Suppressor macrophage (primary cell): ENCODE data around the gene AP4S1.
"Not testable (repeated sequence)": the region's sequence is repeated elsewhere in the genome, so short reads cannot be mapped to it uniquely, and the experiment has no call there.

Source experiments
- DNase-seq, 4 experiments: peaks; one replicate each; pipeline ENCODE4 v3.0.0-alpha.2; 2020 to 2022

AP4S1 gene

DNA sequence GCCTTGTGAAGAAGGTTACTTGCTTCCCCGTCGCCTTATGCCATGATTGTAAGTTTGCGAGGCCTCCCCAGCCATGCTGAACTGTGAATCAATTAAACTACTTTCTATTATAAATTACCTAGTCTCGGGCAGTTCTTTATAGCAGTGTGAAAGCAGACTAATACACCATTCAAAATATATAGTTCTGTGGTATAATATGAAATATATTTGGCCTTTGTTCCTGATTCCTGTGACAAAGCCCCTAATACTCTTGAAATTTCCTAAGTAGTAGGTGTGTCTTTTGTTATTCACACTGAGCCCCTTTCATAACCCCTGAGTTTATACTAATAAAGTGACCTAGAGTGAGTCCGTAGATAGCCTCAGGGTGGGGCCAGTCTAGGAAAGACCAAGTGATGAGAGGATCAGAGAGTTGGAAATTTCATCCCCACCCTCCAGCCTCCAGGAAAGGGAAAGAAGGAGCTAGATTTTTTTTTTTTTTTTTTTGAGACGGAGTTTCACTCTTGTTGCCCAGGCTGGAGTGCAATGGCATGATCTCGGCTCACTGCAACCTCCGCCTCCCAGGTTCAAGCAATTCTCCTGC is 20.1 kb downstream of the AP4S1 start:
- DNase-seq = no peak

DNA sequence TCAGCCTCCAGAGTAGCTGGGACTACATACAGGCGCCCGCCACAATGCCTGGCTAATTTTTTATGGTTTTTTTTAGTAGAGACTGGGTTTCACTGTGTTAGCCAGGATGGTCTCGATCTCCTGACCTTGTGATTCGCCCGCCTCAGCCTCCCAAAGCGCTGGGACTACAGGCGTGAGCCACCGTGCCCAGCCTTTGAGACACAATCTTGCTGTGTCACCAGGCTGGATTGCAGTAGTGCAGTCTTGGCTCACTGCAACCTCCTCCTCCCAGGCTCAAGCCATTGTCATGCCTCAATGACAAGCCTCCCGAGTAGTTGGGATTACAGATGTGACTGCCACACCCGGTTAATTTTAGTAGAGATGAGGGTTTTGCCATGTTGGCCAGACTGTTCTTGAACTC is 22.1 kb downstream of the AP4S1 start:
- peak; percentile 32 to 56 (median 44) for DNase-seq

DNA sequence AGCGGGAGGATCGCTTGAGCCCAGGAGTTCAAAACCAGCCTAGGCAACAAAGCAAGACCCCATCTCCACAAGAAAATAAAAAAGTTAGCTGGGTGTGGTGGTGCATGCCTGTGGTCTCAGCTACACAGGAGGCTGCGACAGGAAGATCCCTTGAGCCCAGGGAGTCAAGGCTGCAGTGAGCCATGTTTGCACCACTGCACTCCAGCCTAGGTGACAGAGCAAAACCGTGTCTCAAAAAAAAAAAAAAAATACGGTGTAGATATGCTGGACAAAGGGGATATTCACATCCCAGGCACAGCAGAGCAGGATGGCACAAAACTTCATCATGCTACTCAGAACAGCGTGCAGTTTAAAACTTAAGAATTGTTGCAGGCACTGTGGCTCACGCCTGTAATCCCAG is 25.6 kb downstream of the AP4S1 start:
- DNase-seq = no peak

DNA sequence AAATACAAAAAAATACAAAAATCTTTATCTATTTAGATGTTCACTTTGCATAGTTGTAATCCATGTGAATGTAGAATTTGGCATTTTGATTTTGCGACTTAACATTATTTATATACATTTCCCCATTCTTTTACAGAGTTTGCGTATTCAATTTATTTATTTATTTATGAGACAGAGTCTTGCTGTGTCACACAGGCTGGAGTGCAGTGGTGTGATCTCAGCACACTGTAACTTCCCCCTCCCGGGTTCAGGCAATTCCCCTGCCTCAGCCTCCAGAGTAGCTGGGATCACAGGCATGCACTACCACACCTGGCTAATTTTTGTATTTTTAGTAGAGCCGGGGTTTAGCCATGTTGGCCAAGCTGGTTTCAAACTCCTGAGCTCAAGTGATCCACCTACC is 26.1 kb downstream of the AP4S1 start:
- DNase-seq = peak; percentile 52 to 73 (median 70)

DNA sequence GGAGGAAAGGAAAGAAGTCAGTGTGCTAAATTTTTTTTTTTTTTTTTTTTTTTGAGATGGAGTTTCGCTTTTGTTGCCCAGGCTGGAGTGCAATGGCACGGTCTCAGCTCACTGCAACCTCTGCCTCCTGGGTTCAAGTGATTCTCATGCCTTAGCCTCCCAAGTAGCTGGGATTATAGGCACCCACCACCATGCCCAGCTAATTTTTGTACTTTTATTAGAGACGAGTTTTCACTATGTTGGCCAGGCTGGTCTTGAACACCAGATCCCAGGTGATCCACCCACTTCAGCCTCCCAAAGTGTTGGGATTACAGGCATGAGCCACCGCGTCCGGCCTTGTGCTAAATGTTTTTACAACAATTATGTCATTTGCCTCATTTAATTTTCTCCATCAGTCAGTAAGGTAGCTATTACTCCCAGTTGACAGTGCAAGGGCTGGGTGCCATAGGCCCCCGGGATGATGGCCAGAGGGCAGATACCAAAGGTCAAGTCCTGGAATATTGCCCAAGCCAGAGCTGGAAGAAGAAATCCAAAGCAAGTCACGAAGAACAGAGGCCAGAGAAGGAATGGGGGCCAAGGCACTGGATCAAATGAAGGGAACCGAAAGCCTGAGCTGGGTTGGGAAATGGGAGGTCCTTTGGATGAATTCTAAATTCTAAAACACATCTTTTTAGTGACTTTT is 27.6 kb downstream of the AP4S1 start:
- DNase-seq = not testable (repeated sequence)

DNA sequence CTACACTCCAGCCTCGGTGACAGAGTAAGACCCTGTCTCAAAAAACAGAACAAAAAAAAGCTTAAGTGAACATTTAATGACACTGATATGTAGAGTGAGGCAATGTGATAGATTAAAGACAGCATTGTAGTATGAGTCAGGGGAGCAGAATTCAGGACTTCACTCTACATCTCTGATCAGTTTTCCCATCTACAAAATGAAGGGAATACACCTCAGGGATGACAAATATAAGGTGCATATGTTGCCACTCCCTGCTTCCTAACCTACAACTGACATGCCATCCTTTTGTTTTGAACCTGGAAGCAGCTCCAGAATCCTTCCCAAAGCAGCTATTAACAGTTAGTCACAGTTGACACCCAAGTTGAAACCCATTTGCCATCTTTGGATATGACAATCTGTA is 31.6 kb downstream of the AP4S1 start:
- DNase-seq = no peak

DNA sequence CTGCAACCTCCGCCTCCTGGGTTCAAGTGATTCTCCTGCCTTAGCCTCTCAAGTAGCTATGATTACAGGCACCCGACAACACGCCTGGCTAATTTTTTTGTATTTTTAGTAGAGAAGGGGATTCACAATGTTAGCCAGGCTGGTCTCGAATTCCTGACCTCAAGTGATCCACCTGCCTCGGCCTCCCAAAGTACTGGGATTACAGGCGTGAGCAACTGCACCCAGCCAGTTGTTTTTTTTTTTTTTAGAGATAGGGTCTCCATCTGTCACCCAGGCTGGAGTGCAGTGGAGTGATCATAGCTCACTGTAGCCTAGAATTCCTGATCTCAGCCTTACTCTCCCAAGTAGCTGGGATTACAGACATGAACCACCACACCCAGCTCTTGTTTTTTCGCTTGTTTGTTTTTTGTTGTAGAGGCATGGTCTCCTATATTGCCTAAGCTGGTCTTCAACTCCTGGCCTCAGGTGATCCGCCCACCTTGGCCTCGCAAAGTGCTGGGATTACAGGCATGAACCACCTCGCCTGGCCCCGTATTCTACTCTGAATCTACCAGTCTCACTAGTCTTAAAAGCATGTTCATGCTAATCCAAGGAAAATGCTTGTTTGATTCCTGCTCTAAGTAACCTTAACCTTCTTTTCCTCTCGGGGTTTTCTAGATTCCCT is 32.4 kb downstream of the AP4S1 start:
- no peak for DNase-seq

DNA sequence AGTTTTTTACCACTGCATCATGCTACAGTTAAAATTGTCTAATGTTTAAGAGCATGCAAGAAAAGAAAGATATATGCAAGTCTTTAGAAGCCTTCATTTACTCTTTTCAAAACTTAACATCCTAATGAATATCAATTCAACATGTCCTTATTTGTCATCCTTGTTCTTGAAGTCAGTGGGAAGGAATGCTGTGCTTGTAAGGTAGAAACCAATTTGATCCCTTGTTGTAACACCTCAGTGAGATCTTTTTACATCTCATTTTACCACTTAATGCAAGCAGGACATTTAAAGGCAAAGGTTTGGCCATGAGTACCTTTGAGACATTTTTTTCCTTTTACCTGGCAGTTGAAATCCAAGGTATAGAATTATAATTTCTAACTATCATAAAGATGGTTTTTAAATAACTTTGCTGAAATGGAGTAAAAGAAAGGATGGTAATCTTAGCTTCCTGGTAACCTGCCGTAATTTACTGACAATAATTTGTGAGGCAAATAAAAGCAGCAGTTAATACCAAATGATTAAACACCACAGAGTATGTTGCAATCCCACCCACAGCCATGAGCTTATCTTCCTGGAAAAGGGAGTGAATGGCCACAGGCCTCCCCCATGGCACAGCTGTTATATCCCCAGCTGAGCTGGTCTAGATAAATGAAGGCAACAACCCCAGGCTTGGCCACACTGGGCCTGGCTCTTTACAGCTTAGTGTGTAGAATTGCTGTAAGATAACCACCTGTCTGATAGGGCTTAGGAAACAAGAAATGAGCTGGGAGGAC is 33.9 kb downstream of the AP4S1 start:
- peak; percentile 75 to 84 (median 78) for DNase-seq

DNA sequence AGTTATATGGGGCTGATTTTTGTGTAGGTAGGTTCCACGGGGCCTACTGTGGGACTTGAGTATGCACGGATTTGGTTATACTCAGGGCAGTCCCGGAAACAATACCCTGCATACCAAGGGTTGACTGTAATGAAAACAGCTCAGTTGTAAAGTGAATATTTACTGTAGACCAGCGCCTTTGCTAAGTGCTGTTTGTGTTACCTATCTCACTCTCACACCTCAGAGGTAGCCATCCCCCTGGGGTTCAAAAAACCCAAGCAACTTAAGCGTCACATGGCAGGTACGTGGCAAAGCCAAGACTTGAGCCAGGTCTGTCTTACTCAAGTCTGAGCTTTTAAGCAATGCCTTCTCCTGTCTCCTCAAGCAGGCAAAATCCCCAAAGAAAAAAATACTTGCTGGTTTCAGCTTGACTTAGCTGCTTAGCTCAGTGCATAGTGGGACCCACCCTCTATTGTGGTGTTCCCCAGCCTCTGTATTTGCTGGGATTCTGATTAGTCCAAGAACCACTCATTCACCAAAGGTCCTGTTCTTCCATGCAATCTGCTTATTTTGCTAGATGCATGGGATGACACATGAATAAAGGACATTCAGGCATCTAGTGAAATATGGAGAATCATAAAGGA is 34.9 kb downstream of the AP4S1 start:
- DNase-seq = no peak

DNA sequence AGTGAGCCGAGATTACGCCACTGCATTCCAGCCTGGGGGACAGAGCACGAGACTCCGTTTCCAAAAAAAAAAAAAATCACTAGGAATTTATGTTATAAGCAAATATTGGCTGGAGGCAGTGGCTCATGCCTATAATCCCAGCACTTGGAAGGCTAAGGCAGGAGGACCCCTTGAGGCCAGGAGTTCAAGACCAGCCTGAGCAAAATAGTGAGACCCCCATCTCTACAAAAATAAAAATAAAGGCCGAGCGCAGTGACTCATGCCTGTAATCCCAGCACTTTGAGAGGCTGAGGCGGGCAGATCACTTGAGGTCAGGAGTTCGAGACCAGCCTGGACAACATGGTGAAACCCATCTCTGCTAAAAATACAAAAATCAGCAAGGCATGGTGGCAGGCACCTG is 37.5 kb downstream of the AP4S1 start:
- DNase-seq = not testable (repeated sequence)

DNA sequence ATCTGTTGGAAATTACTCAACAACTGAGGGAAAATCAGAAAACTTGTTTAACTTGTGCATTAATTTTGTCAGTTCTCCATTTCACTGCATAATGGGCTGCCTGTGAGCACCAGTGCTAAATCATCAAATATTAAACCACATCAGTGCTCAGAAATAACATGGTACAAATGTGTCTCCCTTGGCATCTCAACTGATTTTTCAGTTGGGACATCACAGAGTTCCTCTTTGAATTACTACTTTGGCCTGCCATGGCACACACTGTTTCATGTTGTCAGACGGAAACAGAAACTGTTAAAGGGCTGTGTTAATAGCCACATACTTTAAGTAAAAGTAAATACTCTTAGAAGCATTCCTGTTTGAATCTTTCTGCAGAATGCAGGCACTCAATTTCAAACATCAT is 42.8 kb downstream of the AP4S1 start:
- peak; percentile 70 to 92 (median 80) for DNase-seq

DNA sequence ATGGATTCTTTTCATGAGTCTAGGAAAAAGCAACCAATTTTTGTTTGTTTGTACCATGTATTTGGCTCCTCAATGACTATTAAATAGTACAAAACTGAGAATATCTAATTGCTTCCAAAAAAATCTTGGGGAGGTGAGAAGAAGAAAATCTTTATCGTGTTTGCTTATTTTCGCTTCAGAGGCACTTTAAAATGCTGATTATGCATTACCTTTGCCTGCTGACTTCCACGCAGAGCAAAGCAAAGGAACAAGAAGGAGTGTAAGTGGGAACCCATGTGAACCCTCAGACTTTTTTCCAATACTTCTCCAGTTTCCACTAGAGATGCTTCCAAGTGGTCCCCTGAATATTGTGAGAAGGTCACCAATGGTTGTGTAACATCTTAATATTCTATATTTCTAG is 43.9 kb downstream of the AP4S1 start:
- no peak for DNase-seq

DNA sequence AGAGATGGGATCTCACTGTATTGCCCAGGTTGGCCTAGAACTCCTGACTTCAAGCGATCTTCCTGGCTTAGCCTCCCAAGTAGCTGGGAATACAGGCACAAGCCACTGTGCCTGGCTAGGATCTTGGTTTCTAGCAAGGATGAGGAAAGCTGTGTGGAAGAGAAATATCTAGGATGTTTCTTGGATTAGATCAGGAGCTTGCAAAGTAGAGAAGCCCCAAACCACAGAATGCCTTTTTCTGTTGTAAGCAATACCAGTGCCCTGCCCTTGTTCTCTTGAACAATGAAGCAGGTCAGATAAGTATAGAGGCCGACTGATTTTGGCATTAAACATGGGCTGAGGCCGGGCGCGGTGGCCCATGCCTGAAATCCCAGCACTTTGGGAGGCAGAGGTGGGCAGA is 45.0 kb downstream of the AP4S1 start:
- DNase-seq = no peak

DNA sequence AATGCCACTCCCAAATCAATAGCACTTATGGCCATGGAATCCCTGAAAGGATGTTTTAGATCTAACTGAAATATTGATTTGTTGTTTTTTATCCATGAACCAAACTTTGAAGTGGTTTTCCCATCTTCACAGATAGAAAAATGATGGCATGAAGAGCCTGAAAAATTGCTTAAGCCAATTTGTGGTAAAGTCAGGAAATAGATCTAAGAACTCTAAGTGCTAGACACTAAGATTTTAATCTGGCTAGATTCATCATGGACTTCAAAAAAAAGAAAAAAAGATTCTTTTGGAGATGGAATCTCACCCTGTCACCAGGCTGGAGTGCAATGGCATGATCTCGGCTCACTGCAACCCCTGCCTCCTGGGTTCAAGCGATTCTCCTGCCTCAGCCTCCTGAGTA is 45.7 kb downstream of the AP4S1 start:
- no peak for DNase-seq

DNA sequence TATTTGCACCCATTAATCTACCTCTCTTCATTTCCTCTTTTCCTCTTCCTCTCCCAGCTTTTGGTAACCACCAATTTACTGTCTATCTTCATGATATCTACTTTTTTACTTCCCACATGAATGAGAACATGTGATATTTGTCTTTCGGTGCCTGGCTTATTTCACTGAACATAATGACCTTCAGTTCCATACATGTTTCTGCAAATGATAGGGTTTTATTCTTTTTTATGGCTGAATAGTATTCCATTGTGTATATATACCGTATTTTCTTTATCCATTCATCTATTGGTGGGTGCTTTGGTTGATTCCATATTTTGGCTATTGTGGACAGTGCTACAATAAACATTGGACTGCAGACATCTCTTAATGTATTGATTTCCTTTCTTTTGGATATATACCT is 49.7 kb downstream of the AP4S1 start:
- no peak for DNase-seq

DNA sequence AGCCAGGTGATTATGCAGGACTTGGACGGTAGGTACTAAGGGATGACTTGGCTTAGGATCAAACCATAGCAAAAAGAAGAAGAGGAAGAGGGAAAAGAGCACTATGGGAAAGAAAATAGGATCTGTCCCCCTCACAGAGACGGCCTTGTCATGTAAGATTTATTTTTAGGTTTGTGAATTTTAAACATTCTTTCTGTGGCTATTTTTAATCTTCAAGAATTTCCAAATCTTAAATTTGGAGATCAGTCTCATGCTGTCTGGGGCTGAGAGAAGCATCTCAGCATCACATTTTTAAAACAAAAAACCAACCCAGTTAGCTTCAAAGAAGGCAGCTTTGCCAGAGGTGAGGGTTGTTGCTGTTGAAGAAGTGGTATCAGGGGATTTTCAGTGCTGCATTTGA is 53.3 kb downstream of the AP4S1 start:
- DNase-seq = no peak

DNA sequence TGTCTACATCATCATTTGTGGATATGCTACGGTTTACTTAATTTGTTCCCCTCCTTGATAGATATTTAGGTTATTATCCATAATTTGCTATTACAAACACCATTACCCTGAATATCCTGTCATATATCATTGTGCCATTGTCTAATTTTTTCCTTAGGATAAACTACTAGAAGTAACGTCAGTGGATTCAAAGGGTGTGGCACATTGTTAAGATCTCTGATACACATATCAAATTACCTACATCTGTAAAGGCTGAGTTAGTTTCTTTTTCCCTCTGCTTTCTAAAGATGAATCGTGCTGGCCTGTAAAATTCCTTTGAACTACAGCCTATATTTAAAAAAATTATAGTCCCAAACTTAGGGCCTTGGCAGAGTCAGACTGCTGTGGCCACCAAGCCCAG is 54.6 kb downstream of the AP4S1 start:
- DNase-seq = no peak

DNA sequence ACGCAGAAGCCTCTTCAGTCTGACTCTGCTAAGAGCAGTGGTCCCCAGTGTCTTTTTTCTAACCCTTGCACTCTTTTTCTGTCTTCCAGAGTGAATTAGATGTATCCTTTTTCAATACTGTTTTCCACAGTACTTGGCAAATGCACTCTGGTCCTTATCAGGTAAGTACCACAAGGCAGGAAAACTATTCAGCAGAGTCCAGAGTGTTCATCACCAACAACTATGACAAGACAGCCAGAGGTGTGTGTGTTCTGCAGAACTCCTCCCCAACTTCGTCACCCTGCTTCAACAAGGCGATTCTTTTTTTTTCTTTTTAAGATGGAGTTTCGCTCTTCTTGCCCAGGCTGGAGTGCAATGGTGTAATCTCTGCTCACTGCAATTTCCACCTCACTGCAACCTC is 55.0 kb downstream of the AP4S1 start:
- DNase-seq = no peak

DNA sequence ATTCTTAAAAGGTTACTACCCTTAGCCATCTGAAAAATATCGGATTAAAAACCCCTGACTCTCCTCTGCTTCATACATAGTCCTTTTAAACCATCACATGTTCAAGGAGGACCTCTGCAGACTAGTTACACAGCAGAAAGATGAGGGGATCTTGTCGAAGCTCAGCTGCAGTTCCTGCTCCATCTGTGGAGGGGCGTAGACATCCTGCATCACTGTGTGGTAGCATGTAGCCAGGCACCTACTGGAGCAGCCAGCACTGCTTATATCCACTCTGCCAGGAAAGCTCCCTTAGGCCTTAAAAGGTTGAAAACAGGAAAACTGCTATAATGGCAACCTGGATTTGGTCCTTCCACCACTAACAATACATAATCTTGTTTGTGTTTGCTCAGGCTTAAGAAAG is 58.3 kb downstream of the AP4S1 start:
- no peak for DNase-seq

DNA sequence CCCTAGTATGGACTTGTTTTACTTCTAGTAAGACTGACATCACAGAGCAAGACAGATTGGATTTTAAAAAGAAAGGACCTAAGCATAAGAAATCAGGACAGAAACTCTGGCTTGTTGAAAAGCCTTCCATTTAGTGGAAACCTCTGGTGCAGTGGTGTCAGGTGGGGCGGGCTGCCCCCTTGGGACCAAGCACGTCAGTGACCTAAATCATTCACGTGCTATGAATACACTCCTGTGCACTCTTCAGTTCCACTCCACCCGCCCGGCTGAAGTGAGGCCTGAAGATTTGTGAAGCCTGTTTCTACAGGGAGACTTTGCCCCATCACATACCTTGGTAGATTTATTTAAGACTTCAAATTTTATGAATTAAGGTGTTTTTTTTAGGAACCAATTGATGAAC is 58.9 kb downstream of the AP4S1 start:
- DNase-seq = no peak

DNA sequence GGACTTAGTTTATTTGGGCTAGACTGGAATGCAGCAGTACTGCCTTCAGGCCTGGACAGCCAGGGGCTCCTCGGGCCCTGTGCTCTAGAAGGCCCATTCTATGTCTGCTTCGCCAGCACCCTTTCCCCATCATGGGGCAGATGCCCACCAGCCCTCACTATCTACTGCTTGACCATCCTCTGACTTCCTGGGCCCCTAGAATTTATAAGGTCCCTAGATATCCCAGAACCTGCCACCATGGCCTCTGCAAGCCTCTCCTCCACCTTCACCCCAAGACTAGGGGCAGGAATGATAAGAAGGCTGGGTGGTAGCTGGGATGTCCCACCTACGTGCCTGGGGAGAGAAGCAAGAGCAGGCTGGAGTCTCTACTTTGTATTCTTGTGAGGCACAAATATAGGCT is 59.6 kb downstream of the AP4S1 start:
- DNase-seq = no peak

DNA sequence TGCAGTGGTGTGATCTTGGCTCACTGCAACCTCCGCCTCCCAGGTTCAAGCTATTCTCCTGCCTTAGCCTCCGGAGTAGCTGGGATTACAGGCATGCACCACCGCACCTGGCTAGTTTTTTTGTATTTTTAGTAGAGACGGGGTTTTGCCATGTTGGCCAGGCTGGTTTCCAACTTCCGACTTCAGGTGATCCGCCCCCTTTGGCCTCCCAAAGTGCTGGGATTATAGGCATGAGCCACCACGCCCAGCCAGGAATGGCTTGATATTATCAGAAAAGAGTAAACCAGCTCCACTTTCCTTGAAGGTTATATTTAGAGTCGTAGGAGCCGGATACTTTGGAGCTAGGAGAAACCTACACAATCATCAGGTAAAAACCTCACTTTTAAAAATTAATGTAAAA is 61.0 kb downstream of the AP4S1 start:
- not testable (repeated sequence) for DNase-seq
